Activated naive CD4-positive, alpha-beta T cell treated with anti-CD3 and anti-CD28 coated beads, Interleukin-2, amount 50 U/mL, for 24 hours (primary cell): ENCODE measurements around the gene BICRA.

Experiments
- H3K27ac Mint-ChIP-seq: one replicate; pipeline ENCODE4 v1.8.0; 2021; ENCODE audit warnings: mild to moderate bottlenecking, mixed read lengths
- H3K27me3 Mint-ChIP-seq: one replicate; pipeline ENCODE4 v1.8.0; 2021; ENCODE audit warnings: mixed read lengths
- H3K36me3 Mint-ChIP-seq: one replicate; pipeline ENCODE4 v1.8.0; 2021; ENCODE audit warnings: mixed read lengths
- H3K4me1 Mint-ChIP-seq: one replicate; pipeline ENCODE4 v1.8.0; 2021; ENCODE audit warnings: mixed read lengths
- H3K4me3 Mint-ChIP-seq: one replicate; pipeline ENCODE4 v1.8.0; 2021; ENCODE audit warnings: mild to moderate bottlenecking, mixed read lengths
- H3K9me3 Mint-ChIP-seq: one replicate; pipeline ENCODE4 v1.8.0; 2021; ENCODE audit warnings: mixed read lengths

BICRA gene

DNA sequence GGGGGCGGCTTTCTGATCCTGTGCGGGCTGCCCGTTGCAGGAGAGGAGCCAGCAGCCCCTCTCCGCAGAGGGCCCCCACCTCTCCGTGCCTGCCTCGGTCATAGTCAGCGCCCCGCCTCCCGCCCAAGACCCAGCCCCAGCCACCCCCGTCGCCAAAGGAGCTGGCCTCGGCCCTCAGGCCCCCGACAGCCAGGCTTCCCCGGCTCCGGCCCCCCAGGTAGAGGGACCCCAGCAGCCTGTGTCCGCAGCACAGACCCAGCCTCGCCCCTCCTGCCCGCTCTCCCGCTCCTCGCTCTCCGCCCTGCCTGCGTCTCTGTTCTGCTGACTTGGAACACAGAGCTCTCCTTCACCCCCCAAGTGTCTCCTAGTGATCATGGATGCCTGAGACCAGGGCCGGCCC is 73.0 kb downstream of the BICRA start:
- H3K9me3 Mint-ChIP-seq, result no peaks in the 10 kb centered on the region
- no peak overlapping the region for H3K4me3 Mint-ChIP-seq
- peaks cover 6% of the 10 kb centered on the region for H3K36me3 Mint-ChIP-seq
- H3K27me3 Mint-ChIP-seq, result no peaks in the 10 kb centered on the region
- no peaks in the 10 kb centered on the region for H3K4me1 Mint-ChIP-seq
- H3K27ac Mint-ChIP-seq, result no peak overlapping the region

DNA sequence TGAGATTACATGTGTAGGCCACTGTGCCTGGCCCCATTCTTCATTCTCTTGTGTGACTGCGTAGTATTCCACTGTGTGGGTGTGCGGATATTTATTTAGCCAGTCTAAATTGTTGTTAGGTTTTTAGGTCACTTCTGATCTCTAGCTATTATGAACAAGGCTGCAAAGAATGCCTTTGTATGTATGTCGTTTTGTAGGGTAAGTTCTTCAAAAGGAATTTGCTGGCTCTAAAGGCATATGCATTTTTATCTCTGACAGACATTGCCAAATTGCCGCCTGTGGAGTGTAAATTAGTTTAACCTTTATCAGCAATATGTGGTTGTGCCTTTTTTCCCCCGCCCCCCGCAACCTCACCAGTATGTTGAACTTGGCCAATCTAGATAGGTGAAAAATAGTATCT is 74.0 kb downstream of the BICRA start:
- Mint-ChIP-seq H3K27me3 (no peaks in the 10 kb centered on the region), H3K36me3 (peaks cover 6% of the 10 kb centered on the region), H3K9me3 (no peaks in the 10 kb centered on the region), H3K27ac (no peak overlapping the region), H3K4me1 (no peaks in the 10 kb centered on the region), H3K4me3 (no peak overlapping the region)

DNA sequence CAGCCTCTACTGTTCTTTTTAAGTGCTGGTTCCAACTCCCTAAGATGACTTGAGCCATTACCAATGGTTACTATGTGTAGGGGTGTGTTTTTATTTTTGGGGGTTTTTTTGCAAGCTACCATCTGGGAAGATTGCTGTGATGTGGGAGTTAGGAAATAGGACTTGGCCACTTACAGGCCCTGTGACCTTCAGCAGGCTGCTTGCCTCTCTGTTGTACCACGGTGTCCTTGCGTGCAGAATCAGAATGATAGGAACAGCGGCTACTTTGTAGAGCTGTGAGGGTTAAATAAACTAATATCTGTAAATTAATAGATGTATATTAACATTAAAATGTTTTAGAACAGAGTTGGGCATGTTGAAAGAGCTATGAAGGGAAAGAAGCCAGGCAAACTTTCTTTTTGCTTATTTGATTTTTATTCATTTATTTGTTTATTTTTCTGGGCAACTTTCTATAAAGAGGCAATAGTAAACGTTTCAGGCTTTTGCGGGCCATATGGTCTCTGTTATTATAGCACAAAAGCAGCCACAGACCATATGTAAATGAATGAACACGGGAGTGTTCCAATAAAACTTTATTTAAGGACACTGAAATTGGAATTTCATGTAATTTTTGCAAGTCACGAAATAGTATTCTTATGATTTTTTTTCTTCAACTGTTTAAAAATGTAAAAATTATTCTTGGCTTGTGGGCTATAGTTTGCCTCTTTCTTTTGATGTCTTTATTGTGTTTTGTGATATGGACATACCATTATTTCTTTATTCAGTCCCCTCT is 77.9 kb downstream of the BICRA start:
- no peak overlapping the region for H3K4me3 Mint-ChIP-seq
- peak overlapping the region; percentile 26 for H3K27ac Mint-ChIP-seq
- no peaks in the 10 kb centered on the region for H3K4me1 Mint-ChIP-seq
- no peaks in the 10 kb centered on the region for H3K9me3 Mint-ChIP-seq
- peaks cover 5% of the 10 kb centered on the region for H3K36me3 Mint-ChIP-seq
- no peaks in the 10 kb centered on the region for H3K27me3 Mint-ChIP-seq

DNA sequence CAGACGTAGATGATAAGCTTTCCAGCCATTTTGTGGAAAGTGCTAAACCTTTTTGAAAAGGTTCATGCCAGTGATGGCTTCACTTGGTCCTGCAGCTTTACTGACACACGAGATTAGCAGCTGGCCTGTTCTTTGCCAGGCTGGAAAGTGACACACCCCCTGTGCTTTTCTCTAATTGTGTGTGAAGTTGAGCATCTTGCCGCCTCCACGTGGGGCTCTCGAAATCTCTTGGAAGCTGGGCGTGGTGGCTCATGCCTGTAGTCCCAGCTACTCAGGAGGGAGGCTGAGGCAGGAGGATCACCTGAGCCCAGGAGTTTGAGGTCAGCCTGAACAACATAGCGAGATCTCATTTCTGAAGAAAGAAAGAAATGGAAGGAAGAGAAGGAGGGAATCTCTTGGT is 79.0 kb downstream of the BICRA start:
- Mint-ChIP-seq H3K27me3 (no peaks in the 10 kb centered on the region), H3K9me3 (no peaks in the 10 kb centered on the region), H3K27ac (no peak overlapping the region), H3K4me1 (no peaks in the 10 kb centered on the region), H3K4me3 (no peak overlapping the region), H3K36me3 (peaks cover 4% of the 10 kb centered on the region)

DNA sequence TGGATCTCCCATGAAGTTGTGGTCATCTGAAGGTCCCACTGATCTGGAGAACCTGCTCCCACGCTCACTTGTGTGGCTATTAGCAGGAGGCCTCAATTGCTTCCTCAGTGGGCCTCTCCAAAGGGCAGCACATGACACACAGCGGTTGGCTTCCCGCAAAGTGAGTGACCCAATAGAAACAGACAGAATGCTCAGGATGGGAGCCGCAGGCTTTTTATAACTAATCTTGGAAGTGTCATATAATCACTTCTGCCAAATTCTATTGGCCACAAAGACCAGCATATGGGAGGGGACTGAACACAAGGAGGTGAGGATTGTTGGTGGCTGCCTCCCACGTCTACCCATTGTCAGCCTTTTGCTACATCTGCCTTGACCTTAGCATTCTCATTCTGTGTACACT is 82.2 kb downstream of the BICRA start:
- Mint-ChIP-seq H3K27ac (no peak overlapping the region), H3K4me3 (no peak overlapping the region), H3K9me3 (no peaks in the 10 kb centered on the region), H3K27me3 (no peaks in the 10 kb centered on the region), H3K4me1 (no peaks in the 10 kb centered on the region), H3K36me3 (peaks cover 3% of the 10 kb centered on the region)

DNA sequence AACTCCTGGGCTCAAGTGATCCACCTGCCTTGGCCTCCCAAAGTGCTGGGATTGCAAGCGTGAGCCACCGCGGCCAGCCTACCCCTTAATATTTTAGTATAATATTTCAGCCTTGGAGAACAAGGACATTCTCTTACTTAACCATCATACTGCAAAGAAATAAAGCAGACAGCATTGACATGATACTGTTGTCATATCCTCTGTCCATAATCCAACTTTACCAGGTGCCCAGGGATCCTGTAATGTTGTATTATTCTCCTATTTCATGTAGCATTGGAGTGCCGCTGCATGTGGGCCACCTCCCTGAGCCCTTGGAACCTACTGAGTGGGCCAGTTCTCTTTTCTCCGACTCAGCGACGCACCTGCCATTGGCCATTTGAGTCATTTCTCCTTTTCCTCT is 82.8 kb downstream of the BICRA start:
- H3K27ac Mint-ChIP-seq, result no peak overlapping the region
- no peaks in the 10 kb centered on the region for H3K4me1 Mint-ChIP-seq
- peaks cover 3% of the 10 kb centered on the region for H3K36me3 Mint-ChIP-seq
- no peak overlapping the region for H3K4me3 Mint-ChIP-seq
- H3K27me3 Mint-ChIP-seq, result no peaks in the 10 kb centered on the region
- H3K9me3 Mint-ChIP-seq, result no peaks in the 10 kb centered on the region

DNA sequence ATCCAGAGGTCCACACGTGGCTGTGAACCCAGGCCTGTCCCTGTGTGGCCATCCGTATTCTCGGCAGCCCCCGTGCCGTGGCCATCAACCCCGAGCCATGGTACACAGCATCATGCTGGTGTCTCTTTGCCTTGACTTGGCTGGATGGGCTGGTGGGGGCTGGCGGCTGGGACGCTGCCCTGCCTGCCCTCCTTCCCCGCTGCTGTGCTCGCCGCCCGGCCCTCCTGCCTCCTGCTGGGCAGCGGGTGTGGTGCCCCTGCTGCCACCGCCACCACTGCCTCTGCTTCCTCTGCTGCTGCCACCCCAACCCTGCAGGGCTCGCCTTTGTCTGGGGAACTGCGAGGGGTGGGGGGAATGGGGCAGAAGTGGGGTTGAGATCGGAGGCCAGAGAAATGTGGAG is 84.6 kb downstream of the BICRA start:
- H3K27ac Mint-ChIP-seq, result no peak overlapping the region
- H3K4me1 Mint-ChIP-seq, result no peaks in the 10 kb centered on the region
- no peaks in the 10 kb centered on the region for H3K9me3 Mint-ChIP-seq

DNA sequence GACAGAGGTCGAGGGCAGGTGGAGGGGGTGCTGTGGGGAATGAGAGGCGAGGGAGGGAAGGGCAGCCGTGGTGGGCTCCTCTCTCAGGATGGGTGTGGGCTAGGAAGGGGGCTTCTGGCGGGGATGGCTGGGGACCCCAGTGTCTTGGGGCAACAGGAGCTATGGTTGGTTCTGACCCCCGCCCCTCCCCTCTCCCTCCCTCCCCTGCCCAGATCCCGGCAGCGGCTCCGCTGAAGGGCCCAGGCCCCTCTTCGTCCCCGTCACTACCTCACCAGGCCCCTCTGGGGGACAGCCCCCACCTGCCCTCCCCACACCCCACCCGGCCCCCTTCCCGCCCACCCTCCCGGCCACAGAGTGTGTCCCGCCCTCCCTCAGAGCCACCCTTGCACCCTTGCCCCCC is 85.0 kb downstream of the BICRA start:
- no peak overlapping the region for H3K4me3 Mint-ChIP-seq
- H3K27ac Mint-ChIP-seq, result no peak overlapping the region
- no peaks in the 10 kb centered on the region for H3K4me1 Mint-ChIP-seq
- no peaks in the 10 kb centered on the region for H3K9me3 Mint-ChIP-seq
- H3K36me3 Mint-ChIP-seq, result peaks cover 3% of the 10 kb centered on the region
- H3K27me3 Mint-ChIP-seq, result no peaks in the 10 kb centered on the region

More for the DNA sequence above, 84.6 kb downstream of the BICRA start:
- Mint-ChIP-seq H3K27me3 (no peaks in the 10 kb centered on the region), H3K4me3 (no peak overlapping the region), H3K36me3 (peaks cover 3% of the 10 kb centered on the region)

DNA sequence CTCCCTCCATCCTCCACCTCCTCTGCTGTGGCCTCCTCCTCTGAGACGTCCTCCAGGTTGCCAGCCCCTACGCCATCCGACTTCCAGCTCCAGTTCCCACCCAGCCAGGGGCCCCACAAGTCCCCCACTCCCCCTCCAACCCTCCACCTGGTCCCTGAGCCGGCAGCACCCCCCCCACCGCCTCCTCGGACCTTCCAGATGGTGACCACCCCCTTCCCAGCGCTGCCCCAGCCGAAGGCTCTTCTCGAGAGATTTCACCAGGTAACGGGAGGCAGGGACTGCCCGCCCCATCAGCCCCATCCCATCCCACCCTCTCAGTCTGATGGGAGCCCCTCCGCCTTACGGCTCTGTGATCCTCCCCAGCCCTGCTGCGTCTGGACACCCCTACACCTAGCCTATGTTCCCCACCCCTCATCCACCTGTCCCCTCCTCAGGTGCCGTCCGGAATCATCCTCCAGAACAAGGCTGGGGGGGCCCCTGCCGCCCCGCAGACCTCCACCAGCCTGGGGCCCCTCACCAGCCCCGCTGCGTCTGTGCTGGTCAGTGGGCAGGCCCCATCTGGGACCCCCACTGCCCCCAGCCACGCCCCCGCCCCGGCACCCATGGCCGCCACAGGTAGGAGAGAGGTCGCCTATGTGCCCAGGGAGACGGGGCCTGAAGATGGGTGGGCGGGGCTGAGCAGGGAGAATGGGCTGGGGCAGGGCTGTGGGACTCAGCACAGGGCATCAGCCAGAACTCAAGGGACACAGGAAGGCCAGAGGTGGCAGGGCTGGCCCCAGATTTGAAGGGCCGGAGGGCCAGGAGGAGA is 85.7 kb downstream of the BICRA start:
- Mint-ChIP-seq H3K4me3 (no peak overlapping the region), H3K27ac (no peak overlapping the region), H3K4me1 (no peaks in the 10 kb centered on the region), H3K36me3 (peaks cover 3% of the 10 kb centered on the region), H3K9me3 (no peaks in the 10 kb centered on the region), H3K27me3 (no peaks in the 10 kb centered on the region)

DNA sequence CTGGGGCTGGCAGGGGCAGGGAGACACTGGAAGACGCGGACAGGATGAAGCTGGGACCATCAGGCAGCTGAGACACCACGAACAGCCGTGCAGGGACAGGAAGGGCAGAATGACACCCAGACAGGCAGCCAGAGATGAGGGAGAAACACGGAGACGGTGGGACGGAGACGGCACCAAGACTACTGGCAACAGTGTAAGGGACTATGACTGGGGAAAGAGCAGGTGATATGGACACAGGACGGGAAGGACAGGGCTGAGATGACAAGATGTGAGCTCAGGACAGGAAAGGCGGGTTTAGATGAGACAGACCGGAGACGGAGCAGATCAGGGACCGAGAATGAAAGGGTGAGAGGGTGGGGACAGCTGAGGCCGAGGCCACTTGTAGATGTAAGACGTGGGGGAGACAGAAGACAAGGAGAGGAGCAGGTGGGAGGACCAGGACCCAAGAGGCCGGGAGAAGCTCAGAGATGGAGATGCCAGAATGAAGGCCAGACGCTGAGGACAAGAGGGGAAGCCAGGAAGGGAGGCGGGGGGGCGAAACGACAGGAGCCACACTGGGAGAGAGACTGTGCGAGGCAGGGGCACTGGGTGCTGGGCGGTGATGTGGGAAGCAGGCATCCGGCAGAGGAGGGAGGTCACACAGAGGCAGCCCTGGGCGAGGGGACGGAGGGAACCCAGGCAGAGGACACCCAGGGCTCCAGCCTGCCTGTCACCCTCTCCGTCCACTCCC is 86.8 kb downstream of the BICRA start:
- Mint-ChIP-seq H3K4me3 (no peak overlapping the region), H3K27ac (no peak overlapping the region), H3K9me3 (no peaks in the 10 kb centered on the region), H3K27me3 (no peaks in the 10 kb centered on the region), H3K4me1 (no peaks in the 10 kb centered on the region), H3K36me3 (peaks cover 4% of the 10 kb centered on the region)

DNA sequence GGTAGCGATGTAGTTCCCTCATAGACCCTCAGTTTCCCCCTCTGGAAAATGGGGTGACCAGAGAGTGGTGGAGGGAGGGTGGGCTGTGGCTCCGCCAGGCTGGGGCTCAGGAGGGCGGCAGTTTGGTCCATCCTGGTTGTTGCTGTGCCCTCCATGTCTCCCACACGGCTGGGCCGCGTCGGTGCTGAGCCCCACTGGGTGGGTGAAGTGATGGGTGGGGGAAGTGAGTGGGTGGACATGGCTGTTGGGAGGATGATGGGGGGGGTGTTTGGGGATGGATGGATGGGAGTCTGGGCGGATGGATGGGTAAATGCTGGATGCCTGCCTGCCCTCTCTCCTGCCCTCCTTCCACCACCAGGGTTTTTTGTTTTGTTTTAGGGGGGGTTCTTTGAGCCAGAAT is 87.7 kb downstream of the BICRA start:
- Mint-ChIP-seq H3K27ac (peak overlapping the region; percentile 8), H3K36me3 (peaks cover 1% of the 10 kb centered on the region), H3K27me3 (no peaks in the 10 kb centered on the region), H3K4me1 (no peaks in the 10 kb centered on the region), H3K9me3 (no peaks in the 10 kb centered on the region), H3K4me3 (no peak overlapping the region)

DNA sequence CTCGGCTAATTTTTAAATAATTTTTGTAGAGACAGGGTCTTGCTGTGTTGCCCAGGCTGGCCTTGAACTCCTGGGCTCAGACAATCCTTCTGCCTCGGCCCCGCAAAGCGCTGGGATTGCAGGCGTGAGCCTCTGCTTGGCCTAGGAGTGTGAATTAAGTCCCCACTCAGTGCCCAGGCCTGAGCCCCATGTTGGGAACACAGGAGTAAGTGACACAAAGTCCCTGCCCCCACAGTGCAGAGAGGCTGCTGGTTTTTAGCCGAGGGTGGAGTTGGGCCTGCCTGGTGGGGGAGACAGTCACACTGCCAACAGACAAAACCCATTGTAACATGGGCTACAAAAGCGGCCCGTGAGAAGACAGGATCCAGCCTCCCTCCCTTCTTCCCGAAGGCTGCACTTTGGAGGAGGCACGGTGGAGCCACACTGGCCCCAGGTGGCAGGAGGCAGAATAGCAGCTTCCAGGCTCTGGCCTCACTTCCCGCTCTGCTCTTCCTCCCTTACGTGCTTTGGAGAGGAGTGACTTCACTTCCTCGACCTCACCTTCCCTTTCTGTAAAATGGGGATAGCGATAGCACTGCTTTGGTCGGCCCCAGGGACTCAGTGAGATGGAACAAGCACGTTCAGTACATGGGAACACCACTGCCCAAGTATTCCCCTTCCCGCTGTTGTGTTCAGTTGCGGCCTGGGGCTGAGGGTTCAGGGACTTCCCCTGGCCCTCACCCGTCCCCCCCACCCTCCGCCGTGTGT is 89.1 kb downstream of the BICRA start:
- Mint-ChIP-seq H3K4me3 (no peak overlapping the region), H3K36me3 (peaks cover 3% of the 10 kb centered on the region), H3K27ac (no peak overlapping the region)

DNA sequence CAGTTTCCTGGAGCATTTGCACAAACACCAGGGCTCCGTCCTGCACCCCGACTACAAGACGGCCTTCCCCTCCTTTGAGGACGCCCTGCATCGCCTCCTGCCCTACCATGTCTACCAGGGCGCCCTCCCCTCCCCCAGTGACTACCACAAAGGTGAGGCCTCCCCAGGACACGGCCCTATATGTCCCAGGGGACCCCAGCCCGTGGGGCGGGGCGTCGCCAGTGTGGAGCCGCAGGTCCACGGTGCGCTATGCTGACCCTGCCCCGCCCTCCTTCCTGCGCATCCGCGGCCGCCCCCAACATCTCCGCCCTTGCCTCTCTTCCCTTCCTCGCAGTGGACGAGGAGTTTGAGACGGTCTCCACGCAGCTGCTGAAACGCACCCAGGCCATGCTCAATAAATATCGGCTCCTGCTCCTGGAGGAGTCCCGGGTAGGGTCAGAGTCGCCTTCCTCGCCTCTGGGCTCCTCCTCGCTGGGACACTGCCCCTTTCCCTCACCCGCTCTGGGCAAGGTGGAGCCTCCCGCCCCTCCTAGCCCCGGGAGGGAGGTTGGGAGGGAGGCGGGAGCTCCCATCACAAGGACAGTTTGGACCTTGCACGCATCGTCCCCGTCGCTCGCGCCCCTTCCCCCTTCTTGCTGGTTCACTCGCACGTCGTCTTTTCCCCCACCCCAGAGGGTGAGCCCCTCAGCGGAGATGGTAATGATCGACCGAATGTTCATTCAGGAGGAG is 89.9 kb downstream of the BICRA start:
- H3K4me3 Mint-ChIP-seq, result no peak overlapping the region

More for the DNA sequence above, 89.1 kb downstream of the BICRA start:
- Mint-ChIP-seq H3K4me1 (no peaks in the 10 kb centered on the region), H3K9me3 (no peaks in the 10 kb centered on the region), H3K27me3 (no peaks in the 10 kb centered on the region)

DNA sequence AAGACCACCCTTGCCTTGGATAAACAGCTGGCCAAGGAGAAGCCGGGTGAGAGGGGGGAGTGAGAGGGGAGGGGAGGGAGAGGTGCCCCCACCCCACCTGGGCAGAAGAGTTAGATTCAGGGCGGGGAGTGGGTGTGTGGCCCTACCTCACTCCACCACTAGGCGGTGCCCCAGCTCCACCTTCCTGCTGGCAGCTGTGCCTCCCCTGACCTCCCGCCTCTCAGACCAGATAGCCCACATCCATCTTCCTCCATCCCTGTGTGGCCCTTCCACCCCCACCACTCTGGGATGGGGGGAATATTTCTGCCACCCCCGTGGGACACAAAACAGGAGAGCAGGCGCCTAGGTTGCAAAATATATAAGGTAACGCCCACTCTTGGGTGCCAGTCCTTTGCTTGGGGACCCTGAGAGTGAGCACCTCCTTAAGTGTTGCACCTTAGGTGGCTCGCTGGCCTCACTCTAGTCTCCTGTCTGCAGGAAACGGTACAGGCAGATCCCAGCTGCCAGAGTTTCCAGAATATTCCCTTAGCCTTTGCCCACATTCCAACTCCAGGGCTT is 90.5 kb downstream of the BICRA start:
- Mint-ChIP-seq H3K9me3 (no peaks in the 10 kb centered on the region), H3K4me3 (no peak overlapping the region), H3K27ac (no peak overlapping the region), H3K36me3 (peaks cover 3% of the 10 kb centered on the region), H3K4me1 (no peaks in the 10 kb centered on the region), H3K27me3 (no peaks in the 10 kb centered on the region)

More for the DNA sequence above, 89.9 kb downstream of the BICRA start:
- Mint-ChIP-seq H3K27ac (no peak overlapping the region), H3K36me3 (peaks cover 3% of the 10 kb centered on the region), H3K4me1 (no peaks in the 10 kb centered on the region), H3K27me3 (no peaks in the 10 kb centered on the region), H3K9me3 (no peaks in the 10 kb centered on the region)
